GM10248 (cell line): Measurements from ENCODE around the gene LCORL.
A peak's percentile ranks its signal among the peaks of the same experiment; 100 is the strongest.

Source experiments
- CTCF ChIA-PET: fragments of 300-600 bp; sonication (Branson Sonifier 250); formaldehyde crosslinking; extraction: SDS; loops from one replicate; lab custom pipeline; 2021; ENCODE audit warnings: antibody characterized with exemption; lab: Yijun Ruan, JAX
- POLR2A ChIA-PET: fragments of 350-650 bp; sonication (Branson Sonifier 250); formaldehyde crosslinking; extraction: SDS; loops from one replicate; lab custom pipeline; 2020; ENCODE audit warnings: antibody characterized with exemption; lab: Yijun Ruan, JAX
- DNase-seq: peaks from one replicate; pipeline ENCODE4 v3.0.0; 2012; ENCODE audit errors: extremely low spot score
- TF ChIP-seq, protein P1 (sequence below): IDR thresholded peaks from 2 replicates; pipeline ENCODE4 v1.5.1; 2012; ENCODE audit warnings: mild to moderate bottlenecking, low read depth; ENCODE audit errors: extremely low read depth, missing control alignments, control extremely low read depth

Gene LCORL

DNA sequence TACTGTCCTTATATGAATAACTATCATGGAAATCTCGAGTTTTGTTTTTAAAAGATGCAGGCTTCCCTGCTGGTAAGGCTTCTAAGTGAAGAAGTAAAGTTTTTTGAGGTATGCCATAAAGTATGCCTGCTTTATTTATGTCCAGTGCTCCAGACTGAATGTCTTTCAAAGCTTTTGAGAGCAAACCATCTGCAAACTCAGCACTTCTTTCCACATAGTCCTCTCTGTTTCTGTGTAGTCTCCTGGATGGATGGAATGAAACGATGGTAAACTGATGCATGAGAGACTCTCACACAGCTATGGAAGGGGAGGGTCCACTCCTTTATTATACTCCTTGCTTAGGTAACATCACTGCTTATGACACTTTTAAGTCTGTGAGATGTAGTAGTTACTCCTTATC, 137.0 kb downstream of the LCORL start:
- no peak for DNase-seq
- POLR2A ChIA-PET = no interaction called here
- TF ChIP-seq, protein P1, sequence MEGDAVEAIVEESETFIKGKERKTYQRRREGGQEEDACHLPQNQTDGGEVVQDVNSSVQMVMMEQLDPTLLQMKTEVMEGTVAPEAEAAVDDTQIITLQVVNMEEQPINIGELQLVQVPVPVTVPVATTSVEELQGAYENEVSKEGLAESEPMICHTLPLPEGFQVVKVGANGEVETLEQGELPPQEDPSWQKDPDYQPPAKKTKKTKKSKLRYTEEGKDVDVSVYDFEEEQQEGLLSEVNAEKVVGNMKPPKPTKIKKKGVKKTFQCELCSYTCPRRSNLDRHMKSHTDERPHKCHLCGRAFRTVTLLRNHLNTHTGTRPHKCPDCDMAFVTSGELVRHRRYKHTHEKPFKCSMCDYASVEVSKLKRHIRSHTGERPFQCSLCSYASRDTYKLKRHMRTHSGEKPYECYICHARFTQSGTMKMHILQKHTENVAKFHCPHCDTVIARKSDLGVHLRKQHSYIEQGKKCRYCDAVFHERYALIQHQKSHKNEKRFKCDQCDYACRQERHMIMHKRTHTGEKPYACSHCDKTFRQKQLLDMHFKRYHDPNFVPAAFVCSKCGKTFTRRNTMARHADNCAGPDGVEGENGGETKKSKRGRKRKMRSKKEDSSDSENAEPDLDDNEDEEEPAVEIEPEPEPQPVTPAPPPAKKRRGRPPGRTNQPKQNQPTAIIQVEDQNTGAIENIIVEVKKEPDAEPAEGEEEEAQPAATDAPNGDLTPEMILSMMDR = no peak
- CTCF ChIA-PET = interaction anchor here (1.5 to 1.9 kb wide), 2 partner anchors 9 to 67 kb away, joined by 6 read pairs; no protein-coding TSS in a partner anchor

- DNase-seq = no peak
- POLR2A ChIA-PET = no interaction called here
- CTCF ChIA-PET = interaction anchor here (1.5 to 1.9 kb wide), 2 partner anchors 9 to 67 kb away, joined by 6 read pairs; no protein-coding TSS in a partner anchor
- TF ChIP-seq, protein P1 = no peak
These were observed 137.5 kb downstream of the LCORL start for GRCh38 chr4:17884063-17884462.

DNA sequence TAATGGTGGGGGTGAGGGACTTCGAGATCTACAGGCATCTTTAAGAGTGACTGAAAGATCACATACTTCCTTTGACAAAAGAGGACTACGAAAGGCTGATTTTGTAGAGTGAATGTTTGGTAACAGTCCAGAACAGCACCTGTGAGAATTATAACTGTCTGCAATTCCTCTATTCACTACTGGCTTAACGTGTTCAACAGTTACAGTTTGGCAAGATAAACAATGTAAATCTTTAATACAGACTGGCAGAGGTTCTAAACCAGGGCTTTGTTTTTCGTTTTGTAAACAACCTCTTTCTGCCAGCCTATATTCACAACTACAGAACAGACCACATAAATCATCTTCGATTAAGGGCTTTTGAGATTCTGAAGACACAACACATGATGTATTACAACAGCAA, 143.9 kb downstream of the LCORL start:
- ChIA-PET CTCF (no interaction called here), POLR2A (no interaction called here)
- DNase-seq = no peak

GRCh38 chr4:17876943-17877342, 144.6 kb downstream of the LCORL start:
- DNase-seq = no peak
- CTCF ChIA-PET = no interaction called here
- TF ChIP-seq, protein P1 = no peak
- POLR2A ChIA-PET = no interaction called here

More for the DNA sequence above, 143.9 kb downstream of the LCORL start:
- TF ChIP-seq, protein P1 = no peak

DNA sequence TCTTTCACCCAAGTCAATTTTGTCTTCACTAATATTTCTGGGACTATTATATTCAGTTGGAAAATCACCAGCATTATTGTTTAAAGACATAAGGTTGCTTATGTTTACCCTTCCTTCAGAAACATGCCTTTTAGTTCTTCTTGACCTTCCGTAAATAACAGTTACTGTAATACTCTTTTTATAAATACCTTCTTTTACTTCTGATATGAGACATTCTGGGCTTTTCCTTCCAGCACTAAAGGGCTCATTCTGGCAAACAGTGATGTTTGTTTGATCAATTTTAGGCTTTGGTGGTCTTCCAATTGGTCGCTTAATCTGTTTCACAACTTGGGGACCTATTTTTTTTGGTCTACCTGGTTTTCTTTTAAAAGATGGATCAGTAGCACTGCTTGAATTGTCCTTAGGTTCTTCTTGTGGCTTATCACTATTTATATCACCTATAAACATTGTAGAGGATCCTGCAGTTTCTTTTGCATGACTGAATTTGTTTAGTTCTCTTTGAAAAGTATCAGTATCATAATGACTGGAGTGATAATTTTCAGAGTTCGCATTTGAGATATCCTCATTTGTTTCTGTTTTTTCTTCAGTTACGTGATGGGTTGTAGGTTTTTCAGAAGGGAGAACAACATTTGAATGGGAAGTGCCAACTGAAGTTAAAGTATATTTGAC, 146.0 kb downstream of the LCORL start:
- DNase-seq = peak; percentile 11
- TF ChIP-seq, protein P1 = no peak
- CTCF ChIA-PET = interaction anchor here (0.7 to 1.1 kb wide), 2 partner anchors 13 to 36 kb away, joined by 3 read pairs; no protein-coding TSS in a partner anchor
- POLR2A ChIA-PET = no interaction called here

GRCh38 chr4:17869327-17869726, 152.2 kb downstream of the LCORL start:
- ChIA-PET POLR2A (no interaction called here), CTCF (interaction anchor here (1.1 to 1.7 kb wide), 2 partner anchors 16 to 33 kb away, joined by 4 read pairs; no protein-coding TSS in a partner anchor)
- TF ChIP-seq, protein P1 = no peak
- DNase-seq = no peak
